Measurements from ENCODE around the gene CDKN1C. TPM values are rescaled to one million over a fixed set of nuclear protein-coding genes. Genes with fewer than 3 reads are reported as not detected.

The CDKN1C gene
- total RNA-seq, 1 experiment from 2014 or later: 15.4 TPM

GRCh38 chr11:2902784-2903671 is 17.5 kb upstream of the CDKN1C start:
- Mint-ChIP-seq H3K27ac (no peak overlapping the region), H3K36me3 (ENCODE audit: insufficient read depth in 1 of 3, low read depth in 3 of 3) (peaks cover 7 to 18% (median 18%) of the 10 kb centered on the region in 3 experiments), H3K9me3 (peaks cover 6 to 18% of the 10 kb centered on the region in 2 experiments), H3K4me1 (peaks cover 18 to 29% of the 10 kb centered on the region in 2 experiments), H3K4me3 (peak overlapping the region; percentile 63 to 77), H3K27me3 (ENCODE audit: low read depth) (peaks cover 54% of the 10 kb centered on the region)
- H2BK120ac ChIP-seq (ENCODE audit: low read depth, low read length, poor library complexity, severe bottlenecking): no peak overlapping the region
- no peak overlapping the region for H3K4ac ChIP-seq (ENCODE audit: low read depth, low read length)
- no peak overlapping the region for H2AK5ac ChIP-seq (ENCODE audit: insufficient read length, low read length)
- H3K27ac ChIP-seq (ENCODE audit: insufficient read length, low read depth, low read length): no peak overlapping the region
- no peak overlapping the region for H3K18ac ChIP-seq (ENCODE audit: insufficient read length, low read depth, low read length)
- H2BK20ac ChIP-seq (ENCODE audit: low read depth, low read length, poor library complexity, severe bottlenecking): no peak overlapping the region
- no peak for DNase-seq
- H2BK12ac ChIP-seq (ENCODE audit: insufficient read length, low read depth, low read length): no peak overlapping the region
- H4K91ac ChIP-seq (ENCODE audit: insufficient read length, low read depth, low read length): no peak overlapping the region
- H3K79me2 ChIP-seq (ENCODE audit: insufficient read depth, low read length): no peaks in the 10 kb centered on the region
- peak overlapping the region; percentile 68 for H3K4me2 ChIP-seq (ENCODE audit: insufficient read depth, insufficient read length, low read length)
- no peak overlapping the region for H2AFZ ChIP-seq (ENCODE audit: low read length)
- H3K79me1 ChIP-seq (ENCODE audit: insufficient read depth, low read depth, low read length, poor library complexity, severe bottlenecking): no peaks in the 10 kb centered on the region
- H3K23ac ChIP-seq (ENCODE audit: insufficient read length, low read depth, low read length): no peak overlapping the region
- H3K9ac ChIP-seq (ENCODE audit: extremely low read depth, insufficient read length, low read length): no peak overlapping the region
- H3K4me1 ChIP-seq (ENCODE audit: insufficient read depth, low read length): no peaks in the 10 kb centered on the region; the same call in 1 of the 2 replicates
- no peaks in the 10 kb centered on the region; the same call in 1 of the 2 replicates for H3K27me3 ChIP-seq (ENCODE audit: insufficient read depth, low read length)
- no peak for TF ChIP-seq CTCF (conservative IDR thresholded peaks at IDR 0.05)
- H3K56ac ChIP-seq (ENCODE audit: insufficient read length, low read depth, low read length): no peak overlapping the region
- H3K14ac ChIP-seq (ENCODE audit: insufficient read depth, low read length): no peak overlapping the region; the same call in 1 of the 2 replicates
- no peak overlapping the region for H4K5ac ChIP-seq (ENCODE audit: insufficient read length, low read depth, low read length)
- H3K9me3 ChIP-seq (ENCODE audit: control insufficient read depth, low read depth, low read length): no peaks in the 10 kb centered on the region
- peaks cover 8% of the 10 kb centered on the region for H3K23me2 ChIP-seq (ENCODE audit: insufficient read length, low read depth, low read length, poor library complexity, severe bottlenecking)
- no CpG with 5 or more reads among the region's 23 CpGs for WGBS (ENCODE audit: extremely low coverage, insufficient read length, low lambda C conversion rate)
- H3T11ph ChIP-seq (ENCODE audit: low read length): no peak overlapping the region
- no peak overlapping the region for H4K8ac ChIP-seq (replicated peaks; ENCODE audit: insufficient read length, low read depth, low read length)
- H2BK5ac ChIP-seq (ENCODE audit: insufficient read length, low read length): no peak overlapping the region
- no peak overlapping the region for H2BK15ac ChIP-seq (ENCODE audit: low read depth, low read length)
- peaks cover 3% of the 10 kb centered on the region for H4K20me1 ChIP-seq (ENCODE audit: control insufficient read depth, insufficient read depth, insufficient read length)
